ENCODE data around the gene KIRREL3.
"Not testable (repeated sequence)": the region's sequence is repeated elsewhere in the genome, so short reads cannot be mapped to it uniquely, and the experiment has no call there.

- not testable (repeated sequence) for TF ChIP-seq CTCF, POLR2A (IDR thresholded peaks at IDR 0.05)
Observed at GRCh38 chr11:126374562-126375300, 625.8 kb downstream of the KIRREL3 start.
